ENCODE data around the gene KRTAP5-8. TPM values are rescaled to one million over a fixed set of nuclear protein-coding genes. Genes with fewer than 3 reads are reported as not detected.

Gene KRTAP5-8
- total and polyA plus RNA-seq, 9 of the 15 experiments (the other 6 are each of a cell fraction or from before 2014, with no cell fraction given) = not detected

- TF ChIP-seq ZNF407 (IDR thresholded peaks at IDR 0.05; ENCODE audit: low read depth) (no peak), JUND (IDR thresholded peaks at IDR 0.05; ENCODE audit: borderline replicate concordance, low read depth, low read length) (0 out of 2 replicates have a peak, but pooled peaks have one; percentile 11), JUND (tag; IDR thresholded peaks at IDR 0.05; ENCODE audit: borderline replicate concordance, low read depth, low read length) (no peak), SMC3 (conservative IDR thresholded peaks at IDR 0.05; ENCODE audit: insufficient read depth, low read depth, low read length) (peak; percentile 40; the same call in 1 of the 2 replicates), KAT7 (CRISPR knock-in tag; IDR thresholded peaks at IDR 0.05; ENCODE audit: borderline replicate concordance) (no peak), ZNF79 (CRISPR knock-in tag; IDR thresholded peaks at IDR 0.05; ENCODE audit: low read depth) (no peak), ZFP30 (CRISPR knock-in tag; IDR thresholded peaks at IDR 0.05; ENCODE audit: borderline replicate concordance) (no peak), NR2C2 (CRISPR knock-in tag; IDR thresholded peaks at IDR 0.05) (no peak), NR2C2 (tag; IDR thresholded peaks at IDR 0.05) (no peak), ZNF668 (CRISPR knock-in tag; IDR thresholded peaks at IDR 0.05) (no peak), ZBTB1 (CRISPR knock-in tag; IDR thresholded peaks at IDR 0.05; ENCODE audit: borderline replicate concordance, low read depth) (no peak), ZNF124 (CRISPR knock-in tag; IDR thresholded peaks at IDR 0.05) (no peak), SIN3B (IDR thresholded peaks at IDR 0.05; ENCODE audit: low read depth) (no peak), MITF (IDR thresholded peaks at IDR 0.05) (no peak), ZNF24 (IDR thresholded peaks at IDR 0.05) (peak; percentile 43; the same call in 1 of the 2 replicates), TCF3 (CRISPR knock-in tag; IDR thresholded peaks at IDR 0.05) (no peak), ZNF280B (CRISPR knock-in tag; IDR thresholded peaks at IDR 0.05) (no peak)
These were observed 25.6 kb downstream of the KRTAP5-8 start (continued) for GRCh38 chr11:71563406-71563805.
